Right ventricle myocardium superior (tissue), 1 donor: ENCODE data around the gene SCGB1C2. TPM values are rescaled to one million over a fixed set of nuclear protein-coding genes. Genes with fewer than 3 reads are reported as not detected.
"Not testable (repeated sequence)": the region's sequence is repeated elsewhere in the genome, so short reads cannot be mapped to it uniquely, and the experiment has no call there.

Experiments used
- ATAC-seq: fragments of 200-7000 bp; cut with Tn5 transposase; one replicate; pipeline ENCODE4 v1.9.1; 2020; ENCODE audit warnings: mild to moderate bottlenecking; ENCODE audit not compliant: poor library complexity
- DNase-seq: peaks from one replicate; pipeline ENCODE4 v3.0.0-alpha.2; 2020
- intact Hi-C: fragments of 100-400 bp; cut with DNase I; formaldehyde crosslinking; loops from one replicate; pipeline ENCODE4 v1.11.2; 2022
- total RNA-seq: library from RNA; stranded (reverse); fragmentation: NEBNext Ultra II Directional; extraction: Animal tissue kit (Norgen Biotek cat#: 25700); gene quantifications from one replicate; pipeline ENCODE4 v1.2.1, GENCODE V29; 2021
- donor health status: DM: no; HTN: yes; CAD: no; lungs with severe emphysema.

SCGB1C2 gene
- total RNA-seq, 1 donor from 2014 or later = not detected

- ATAC-seq (no peak), DNase-seq (no peak)
- intact Hi-C loops = no loop called here
Measured at GRCh38 chr17:162689-163088, 25.3 kb downstream of the SCGB1C2 start.

- ATAC-seq = no peak
- intact Hi-C loops = no loop called here
- no peak for DNase-seq
Measured at GRCh38 chr17:163514-164098, 26.2 kb downstream of the SCGB1C2 start.

GRCh38 chr17:164303-165235, 27.2 kb downstream of the SCGB1C2 start:
- intact Hi-C loops = no loop called here
- DNase-seq = no peak

GRCh38 chr17:165939-166338, 28.6 kb downstream of the SCGB1C2 start:
- intact Hi-C loops = no loop called here
- ATAC-seq = no peak
- no peak for DNase-seq

More at GRCh38 chr17:164303-165235, 27.2 kb downstream of the SCGB1C2 start:
- ATAC-seq = peak; percentile 85

GRCh38 chr17:168614-169013, 31.2 kb downstream of the SCGB1C2 start:
- DNase-seq, intact Hi-C loops, ATAC-seq: not testable (repeated sequence)

GRCh38 chr17:170130-170670, 32.8 kb downstream of the SCGB1C2 start:
- intact Hi-C loops = no loop called here
- no peak for DNase-seq
- ATAC-seq = no peak

- no peak for DNase-seq
- ATAC-seq = no peak
- intact Hi-C loops = no loop called here
Measured at GRCh38 chr17:171871-172270, 34.5 kb downstream of the SCGB1C2 start.

- intact Hi-C loops = no loop called here
- ATAC-seq = no peak
- DNase-seq = no peak
Measured at GRCh38 chr17:172401-172800, 35.0 kb downstream of the SCGB1C2 start.

GRCh38 chr17:173166-173911, 36.0 kb downstream of the SCGB1C2 start:
- DNase-seq = no peak
- ATAC-seq = no peak
- intact Hi-C loops = no loop called here

GRCh38 chr17:177155-177554, 39.8 kb downstream of the SCGB1C2 start:
- no peak for ATAC-seq
- intact Hi-C loops = no loop called here
- DNase-seq = no peak

- DNase-seq (no peak), ATAC-seq (no peak)
- intact Hi-C loops = no loop called here
Measured at GRCh38 chr17:177762-178161, 40.4 kb downstream of the SCGB1C2 start.

- ATAC-seq = no peak
- no peak for DNase-seq
- intact Hi-C loops = no loop called here
Measured at GRCh38 chr17:178292-179065, 41.1 kb downstream of the SCGB1C2 start.

GRCh38 chr17:179066-179432, 41.7 kb downstream of the SCGB1C2 start:
- ATAC-seq (no peak), DNase-seq (peak; percentile 62)
- intact Hi-C loops = no loop called here

GRCh38 chr17:179781-180380, 42.5 kb downstream of the SCGB1C2 start:
- ATAC-seq (no peak), DNase-seq (no peak)
- intact Hi-C loops = no loop called here

GRCh38 chr17:180381-181244, 43.2 kb downstream of the SCGB1C2 start:
- ATAC-seq = peak; percentile 40
- DNase-seq = no peak
- intact Hi-C loops = no loop called here

GRCh38 chr17:181245-182049, 44.1 kb downstream of the SCGB1C2 start, which contains the start of gene DOC2B:
DOC2B (minus strand) TSS chr17:181650; CDS start chr17:181479, 171 bp downstream.
- intact Hi-C loops = no loop called here
- peak; percentile 77 for DNase-seq
- peak; percentile 83 for ATAC-seq
